LoVo (cell line): ENCODE measurements around the gene KLK7.

Source experiments
- DNase-seq: peaks from one replicate; pipeline ENCODE4 v3.0.0-alpha.2; 2016; ENCODE audit warnings: low spot score

Gene KLK7

DNA sequence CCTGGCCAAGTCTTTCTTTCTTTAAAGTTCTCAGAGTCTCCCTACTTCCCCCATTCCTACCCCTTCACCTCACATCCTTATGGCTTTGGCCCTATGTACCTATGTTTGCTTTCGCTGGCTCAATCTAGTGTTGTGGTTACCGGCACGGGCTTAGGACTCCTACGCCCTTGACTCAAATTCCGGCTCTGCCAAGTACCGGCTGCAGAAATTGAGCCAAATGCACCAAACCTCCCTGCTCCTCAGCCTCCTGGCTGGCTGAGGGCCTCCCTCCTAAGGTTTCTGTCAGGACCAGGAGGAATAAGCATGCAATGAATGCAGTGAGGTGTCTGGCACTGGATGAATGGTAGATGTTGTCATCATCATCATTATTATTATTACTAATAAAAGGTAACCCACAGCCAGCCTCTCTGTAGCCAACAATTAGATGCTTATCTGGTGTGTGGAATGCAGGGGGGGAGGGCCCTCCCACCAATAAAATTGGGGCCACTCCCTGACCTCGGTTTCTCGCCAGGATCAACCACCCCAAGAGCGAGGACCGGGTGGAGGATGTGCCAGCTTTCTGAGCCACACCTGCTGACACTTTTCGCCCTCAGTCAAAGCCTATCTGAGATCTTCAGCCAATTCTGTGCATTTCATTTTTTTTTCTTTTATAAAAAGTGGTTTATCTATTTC lies 51.6 kb downstream of the KLK7 start:
- DNase-seq: peak; percentile 58

DNA sequence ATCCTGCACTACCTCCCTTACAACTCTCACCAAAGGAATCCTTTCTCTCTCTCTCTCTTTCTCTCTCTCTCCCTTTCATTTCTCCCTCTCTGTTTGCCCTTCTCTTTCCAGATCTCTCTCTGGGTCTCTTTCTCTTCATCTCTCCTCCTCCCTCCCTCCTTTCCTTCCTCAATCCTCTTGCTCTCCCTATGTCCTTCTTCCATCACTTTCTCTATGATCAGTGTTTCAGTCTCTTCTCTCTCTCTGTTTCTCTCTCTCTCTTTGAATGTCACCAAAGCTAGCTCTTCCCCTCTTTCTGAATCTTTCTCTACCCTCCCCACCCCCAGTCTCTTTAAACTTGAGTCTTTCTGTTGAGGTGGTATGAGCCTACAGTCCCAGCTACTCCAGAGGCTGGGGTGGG lies 52.7 kb downstream of the KLK7 start:
- no peak for DNase-seq

DNA sequence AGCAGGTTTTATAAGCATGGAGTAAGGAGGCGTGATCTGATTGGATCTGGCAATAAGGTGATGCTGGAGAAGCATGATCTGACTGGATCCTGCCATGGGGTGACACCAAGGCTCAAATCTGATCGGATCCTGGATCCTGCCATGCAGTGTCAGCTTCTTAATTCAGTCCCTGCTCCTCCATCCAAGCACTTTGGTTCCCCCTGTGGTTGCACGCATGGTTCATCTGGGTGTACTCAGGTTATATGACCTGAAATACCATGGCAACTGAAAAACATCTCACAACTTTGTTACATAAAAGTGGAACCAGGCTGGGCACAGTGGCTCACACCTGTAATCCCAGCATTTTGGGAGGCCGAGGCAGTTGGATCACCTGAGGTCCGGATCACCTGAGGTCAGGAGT lies 54.9 kb downstream of the KLK7 start:
- no peak for DNase-seq
